NCI-H446 (cell line): ENCODE measurements around the gene TBC1D10A.
"Not testable (repeated sequence)": the region's sequence is repeated elsewhere in the genome, so short reads cannot be mapped to it uniquely, and the experiment has no call there.

Source experiments
- DNase-seq, 2 experiments: peaks; one replicate each; lab custom pipeline; 2025; lab: John Stamatoyannopoulos, UW

TBC1D10A gene

GRCh38 chr22:30347255-30347892 lies 20.6 kb upstream of the TBC1D10A start:
- no peak for DNase-seq

- DNase-seq, result no peak
These were observed 17.9 kb upstream of the TBC1D10A start for GRCh38 chr22:30344447-30345200.

DNA sequence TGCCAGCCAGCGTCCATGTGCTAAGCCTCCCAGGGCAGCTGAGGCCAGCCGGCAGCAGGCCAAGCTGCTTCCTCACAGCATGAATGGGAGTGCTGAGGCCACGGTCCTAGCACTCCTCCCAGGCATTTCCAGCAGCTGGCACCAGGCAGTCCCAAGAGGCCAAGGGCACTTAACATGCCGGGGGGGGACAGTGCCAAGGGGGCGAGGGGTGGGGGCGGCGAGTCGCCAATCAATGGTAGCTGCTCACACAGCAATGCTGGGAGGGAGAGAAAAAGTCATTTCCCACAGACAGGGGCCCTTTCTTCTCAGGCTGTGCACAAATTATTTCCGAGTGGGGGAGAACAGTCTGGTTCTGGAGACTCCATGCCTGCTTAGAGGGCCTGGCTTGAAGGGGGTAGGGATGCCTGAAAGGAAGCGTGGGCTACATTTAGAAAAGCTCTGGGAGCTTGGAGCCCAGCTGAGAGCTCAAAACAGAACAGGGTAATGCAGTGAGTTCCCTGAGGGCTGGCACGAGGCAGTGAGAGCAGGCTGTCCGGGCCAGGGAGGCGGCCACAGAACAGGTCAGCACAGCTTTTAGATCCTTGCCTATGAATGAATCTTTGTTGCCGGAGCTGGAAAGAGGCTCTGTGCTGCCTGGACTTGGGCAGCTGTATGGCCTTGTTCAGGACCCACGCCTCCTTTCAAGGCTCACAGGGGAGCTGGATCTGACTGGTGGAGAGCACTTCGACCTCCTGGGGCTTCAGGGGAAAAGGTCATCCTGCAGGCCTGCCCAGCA lies 14.4 kb upstream of the TBC1D10A start:
- DNase-seq, result peak in 1 of 2 experiments; percentile 67

- DNase-seq, result no peak
These were observed 12.1 kb upstream of the TBC1D10A start for GRCh38 chr22:30338802-30339201.

DNA sequence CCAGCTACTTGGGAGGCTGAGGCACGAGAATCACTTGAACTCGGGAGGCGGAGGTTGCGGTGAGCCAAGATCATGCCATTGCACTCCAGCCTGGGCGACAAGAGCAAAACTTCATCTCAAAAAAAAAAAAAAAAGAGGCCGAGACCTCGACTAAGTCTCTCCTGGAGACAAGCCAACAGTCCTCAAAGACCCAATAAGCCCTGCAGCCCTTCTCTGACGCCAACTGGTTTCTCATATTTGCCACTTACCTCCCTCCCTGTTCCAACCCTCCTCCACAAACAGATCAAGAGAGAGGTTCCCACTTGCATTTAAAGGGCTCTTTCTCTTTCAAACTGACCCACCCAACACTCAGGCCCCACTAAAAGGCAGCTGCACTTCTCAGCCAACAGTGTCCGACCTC lies 11.6 kb upstream of the TBC1D10A start:
- not testable (repeated sequence) for DNase-seq

DNA sequence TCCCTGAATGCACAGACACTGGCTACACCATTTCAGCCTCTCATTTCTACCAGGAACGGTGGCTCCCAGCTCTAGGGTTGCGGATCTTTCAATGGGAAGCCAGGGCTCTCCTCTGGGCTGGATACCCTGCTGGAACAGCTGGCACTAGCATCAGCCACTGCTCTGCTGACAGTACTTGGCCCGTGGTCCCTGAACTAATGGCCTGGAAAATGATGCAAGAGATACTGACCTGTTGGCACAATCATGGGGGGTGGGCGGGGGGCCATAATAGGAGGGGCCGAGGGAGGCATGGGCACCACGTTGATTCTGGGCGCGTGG lies 10.7 kb upstream of the TBC1D10A start:
- DNase-seq, result peak in 1 of 2 experiments; percentile 62

GRCh38 chr22:30336752-30337460 lies 10.2 kb upstream of the TBC1D10A start:
- DNase-seq, result peak in 1 of 2 experiments; percentile 62

DNA sequence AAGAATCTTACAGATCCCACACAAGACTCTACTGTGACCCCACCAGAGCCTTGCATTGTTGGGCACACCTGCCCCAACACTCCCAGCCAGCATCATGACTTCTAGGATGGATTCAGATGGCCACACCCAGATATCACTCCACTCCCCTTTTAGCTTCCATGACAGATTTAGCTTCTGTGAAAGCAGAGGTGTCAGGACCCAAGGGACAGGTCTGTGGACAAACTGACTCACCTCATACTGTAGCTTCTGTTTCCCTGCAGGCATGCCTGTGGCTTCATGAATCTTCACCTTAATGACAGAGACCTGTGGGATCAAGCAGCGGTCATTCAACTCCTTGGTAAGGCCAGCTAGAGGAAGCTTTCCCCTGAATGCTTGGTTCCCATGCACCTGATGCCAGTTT lies 8.5 kb upstream of the TBC1D10A start:
- DNase-seq, result no peak

- no peak for DNase-seq
These were observed 7.9 kb upstream of the TBC1D10A start for GRCh38 chr22:30334646-30335045.

- no peak for DNase-seq
These were observed 7.0 kb upstream of the TBC1D10A start for GRCh38 chr22:30333707-30334087.

- DNase-seq, result no peak
These were observed 6.4 kb upstream of the TBC1D10A start for GRCh38 chr22:30332994-30333706.

GRCh38 chr22:30332551-30332950 lies 5.8 kb upstream of the TBC1D10A start:
- DNase-seq, result no peak

GRCh38 chr22:30328466-30329049 lies 1.8 kb upstream of the TBC1D10A start:
- DNase-seq, result no peak

GRCh38 chr22:30327864-30328345 lies 1.2 kb upstream of the TBC1D10A start:
- DNase-seq, result no peak

GRCh38 chr22:30326255-30326705 lies 461 bp downstream of the TBC1D10A start:
- DNase-seq, result no peak

- DNase-seq, result no peak
These were observed 952 bp downstream of the TBC1D10A start for GRCh38 chr22:30325724-30326254.

GRCh38 chr22:30325065-30325720 lies 1.5 kb downstream of the TBC1D10A start:
- no peak for DNase-seq

- no peak for DNase-seq
These were observed 2.6 kb downstream of the TBC1D10A start for GRCh38 chr22:30324014-30324730.

DNA sequence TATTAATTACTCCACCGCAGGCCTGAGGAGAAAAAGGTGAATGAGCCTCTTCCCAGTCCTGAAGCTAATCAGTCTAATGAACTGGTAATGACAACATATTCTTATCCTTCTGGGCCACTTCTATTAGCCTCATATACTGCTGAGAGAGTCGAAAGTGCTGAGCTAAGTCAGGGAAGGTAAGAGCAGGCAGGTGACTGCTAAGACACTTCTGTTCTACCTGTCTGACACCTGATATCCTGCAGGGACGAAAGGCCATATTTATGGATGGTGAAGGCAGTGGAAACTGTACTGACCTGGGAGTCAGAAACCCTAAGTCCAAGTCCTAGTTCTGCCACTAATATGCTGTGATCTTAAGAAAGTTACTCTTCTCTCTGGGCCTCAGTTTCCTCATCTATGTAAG lies 3.5 kb downstream of the TBC1D10A start:
- DNase-seq, result no peak

DNA sequence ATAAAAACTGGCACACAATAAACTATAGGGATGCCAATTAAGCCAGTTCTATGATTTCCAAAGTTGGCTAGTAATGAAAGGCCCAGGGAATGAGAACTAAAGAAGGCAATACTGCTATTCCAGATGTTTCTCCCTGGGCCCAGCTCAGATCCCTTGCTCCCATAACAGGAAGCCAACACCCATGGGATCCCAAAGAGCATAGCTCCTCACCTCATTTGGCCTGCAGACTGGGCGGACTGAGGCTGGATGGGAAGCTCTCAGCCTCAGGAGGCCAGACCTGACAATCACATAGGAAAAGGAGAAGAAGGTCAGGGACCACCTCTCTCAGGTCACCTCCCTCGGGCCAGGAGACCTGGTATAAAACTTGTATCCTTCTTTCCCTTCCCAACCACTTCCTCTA lies 5.3 kb downstream of the TBC1D10A start:
- no peak for DNase-seq
